ENCODE measurements around the gene TCEA3.

The TCEA3 gene

DNA sequence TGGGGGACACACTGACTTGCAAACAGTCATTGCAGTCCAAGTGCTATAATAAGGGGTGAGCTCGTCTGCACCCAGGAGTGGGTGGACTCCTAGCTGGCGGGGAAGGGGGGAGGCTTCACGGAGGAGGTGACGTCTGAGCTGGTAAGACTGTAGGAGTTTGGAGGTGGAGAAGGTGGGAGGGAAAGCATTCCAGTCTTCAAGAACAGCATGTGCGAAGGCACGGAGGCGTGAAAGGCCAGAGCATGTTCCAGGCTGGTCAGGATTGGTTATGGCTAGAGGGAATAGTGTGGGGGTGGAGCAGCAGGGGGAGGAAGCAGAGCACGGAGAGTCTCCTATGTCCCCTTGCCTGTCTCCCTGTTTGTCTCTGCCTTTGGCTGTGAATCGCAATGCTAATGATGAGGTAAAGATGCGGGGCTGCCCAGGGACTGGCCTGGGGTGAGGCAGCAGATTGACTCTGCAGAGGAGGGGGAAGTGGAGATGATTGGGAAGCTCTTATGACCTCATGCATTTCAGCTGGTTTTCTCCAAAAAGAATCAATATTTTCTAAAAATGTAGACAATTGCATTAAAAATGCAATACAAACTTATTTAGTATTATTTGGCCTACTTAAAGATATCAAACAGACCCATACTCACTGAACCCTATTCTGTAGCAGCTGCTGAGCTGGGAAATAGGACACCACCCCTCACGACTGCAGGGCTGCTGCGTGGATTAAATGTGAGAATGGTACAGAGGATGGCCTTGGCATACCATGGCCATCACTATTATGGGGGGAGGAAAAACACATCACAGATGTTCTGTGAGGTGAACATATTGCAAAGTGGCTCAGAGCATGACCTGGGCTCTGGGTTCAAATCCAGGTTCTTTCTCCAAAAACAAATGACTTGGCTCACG is 52.3 kb downstream of the TCEA3 start:
- no peak for TF ChIP-seq POLR2AphosphoS5 (IDR thresholded peaks at IDR 0.05; ENCODE audit: low read depth, low read length)

DNA sequence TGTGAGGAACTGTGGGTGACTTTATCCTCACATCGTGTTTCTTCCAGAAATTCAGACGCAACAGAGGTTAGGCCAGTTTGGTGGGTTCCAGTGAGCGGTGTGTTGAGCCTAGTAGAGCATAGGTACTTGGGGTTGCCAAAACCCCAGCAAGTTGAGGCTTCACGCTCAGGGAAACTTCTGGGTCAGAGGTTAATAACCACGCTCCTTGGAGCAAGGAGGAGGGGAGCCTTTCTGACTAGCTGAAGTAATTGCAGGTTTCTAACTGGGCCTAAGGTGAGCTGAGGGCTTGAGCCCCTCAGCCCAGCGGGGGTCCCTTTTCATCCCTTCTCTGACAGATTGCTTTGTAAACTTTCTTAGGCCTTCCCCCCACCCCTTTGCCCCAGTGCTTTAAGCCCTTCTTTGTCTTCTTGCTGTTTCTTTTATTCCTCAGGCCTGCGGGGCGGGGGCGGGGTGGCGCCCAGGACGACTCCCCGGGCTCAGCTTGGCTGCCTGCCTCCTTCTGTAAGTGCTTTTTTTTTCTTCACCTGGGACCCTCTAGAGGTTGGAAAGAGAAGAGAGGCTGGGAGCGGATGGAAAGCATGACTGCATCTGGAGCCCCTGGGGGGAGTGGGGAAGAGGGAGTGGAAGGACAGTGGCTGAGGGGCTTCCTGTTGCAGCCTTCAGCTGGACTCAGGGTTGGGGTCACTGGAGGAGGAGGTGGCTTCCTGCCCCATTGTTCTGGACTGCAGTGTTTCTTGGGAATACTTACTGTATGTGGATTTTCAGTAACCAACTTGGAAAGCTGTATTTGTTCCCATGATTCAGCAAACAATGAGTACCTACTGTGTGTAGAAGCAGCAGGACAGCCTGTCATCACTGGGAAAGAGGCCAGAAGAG is 53.6 kb downstream of the TCEA3 start:
- TF ChIP-seq SIN3A (IDR thresholded peaks at IDR 0.05; ENCODE audit: borderline replicate concordance, insufficient read depth, low read length): no peak
- TF ChIP-seq FOXP2 (optimal IDR thresholded peaks at IDR 0.05; ENCODE audit: borderline replicate concordance, extremely low read depth, extremely low read length, insufficient read depth): peak; percentile 64
- TF ChIP-seq, protein P1, sequence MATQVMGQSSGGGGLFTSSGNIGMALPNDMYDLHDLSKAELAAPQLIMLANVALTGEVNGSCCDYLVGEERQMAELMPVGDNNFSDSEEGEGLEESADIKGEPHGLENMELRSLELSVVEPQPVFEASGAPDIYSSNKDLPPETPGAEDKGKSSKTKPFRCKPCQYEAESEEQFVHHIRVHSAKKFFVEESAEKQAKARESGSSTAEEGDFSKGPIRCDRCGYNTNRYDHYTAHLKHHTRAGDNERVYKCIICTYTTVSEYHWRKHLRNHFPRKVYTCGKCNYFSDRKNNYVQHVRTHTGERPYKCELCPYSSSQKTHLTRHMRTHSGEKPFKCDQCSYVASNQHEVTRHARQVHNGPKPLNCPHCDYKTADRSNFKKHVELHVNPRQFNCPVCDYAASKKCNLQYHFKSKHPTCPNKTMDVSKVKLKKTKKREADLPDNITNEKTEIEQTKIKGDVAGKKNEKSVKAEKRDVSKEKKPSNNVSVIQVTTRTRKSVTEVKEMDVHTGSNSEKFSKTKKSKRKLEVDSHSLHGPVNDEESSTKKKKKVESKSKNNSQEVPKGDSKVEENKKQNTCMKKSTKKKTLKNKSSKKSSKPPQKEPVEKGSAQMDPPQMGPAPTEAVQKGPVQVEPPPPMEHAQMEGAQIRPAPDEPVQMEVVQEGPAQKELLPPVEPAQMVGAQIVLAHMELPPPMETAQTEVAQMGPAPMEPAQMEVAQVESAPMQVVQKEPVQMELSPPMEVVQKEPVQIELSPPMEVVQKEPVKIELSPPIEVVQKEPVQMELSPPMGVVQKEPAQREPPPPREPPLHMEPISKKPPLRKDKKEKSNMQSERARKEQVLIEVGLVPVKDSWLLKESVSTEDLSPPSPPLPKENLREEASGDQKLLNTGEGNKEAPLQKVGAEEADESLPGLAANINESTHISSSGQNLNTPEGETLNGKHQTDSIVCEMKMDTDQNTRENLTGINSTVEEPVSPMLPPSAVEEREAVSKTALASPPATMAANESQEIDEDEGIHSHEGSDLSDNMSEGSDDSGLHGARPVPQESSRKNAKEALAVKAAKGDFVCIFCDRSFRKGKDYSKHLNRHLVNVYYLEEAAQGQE (IDR thresholded peaks at IDR 0.05; ENCODE audit: insufficient read depth in 1 of 2, low read depth in 2 of 2, low read length in 2 of 2): no peak

DNA sequence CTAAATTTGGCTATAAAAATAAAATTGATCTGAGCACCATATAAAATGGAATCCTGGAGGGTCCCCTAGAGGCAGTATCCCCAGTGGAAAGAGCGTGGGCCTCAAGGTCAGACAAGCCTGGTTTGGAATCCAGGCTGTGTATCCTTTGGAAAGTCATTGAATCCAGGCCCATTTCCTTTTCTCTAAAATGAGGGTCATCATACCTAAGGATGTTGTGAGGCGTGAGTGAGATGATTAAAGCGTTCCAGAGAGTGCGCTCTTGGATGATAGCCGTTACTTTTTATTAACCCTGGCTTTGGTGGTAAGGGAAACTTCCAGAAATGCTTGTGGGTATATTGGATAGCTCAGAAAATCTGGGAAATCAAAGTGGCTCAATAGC is 54.2 kb downstream of the TCEA3 start:
- no peak for TF ChIP-seq FOXP2 (optimal IDR thresholded peaks at IDR 0.05; ENCODE audit: borderline replicate concordance, extremely low read depth, extremely low read length, insufficient read depth)
- TF ChIP-seq SIN3A (IDR thresholded peaks at IDR 0.05; ENCODE audit: borderline replicate concordance, insufficient read depth, low read length): no peak
- TF ChIP-seq, protein P1 (IDR thresholded peaks at IDR 0.05; ENCODE audit: insufficient read depth in 1 of 2, low read depth in 2 of 2, low read length in 2 of 2): no peak

DNA sequence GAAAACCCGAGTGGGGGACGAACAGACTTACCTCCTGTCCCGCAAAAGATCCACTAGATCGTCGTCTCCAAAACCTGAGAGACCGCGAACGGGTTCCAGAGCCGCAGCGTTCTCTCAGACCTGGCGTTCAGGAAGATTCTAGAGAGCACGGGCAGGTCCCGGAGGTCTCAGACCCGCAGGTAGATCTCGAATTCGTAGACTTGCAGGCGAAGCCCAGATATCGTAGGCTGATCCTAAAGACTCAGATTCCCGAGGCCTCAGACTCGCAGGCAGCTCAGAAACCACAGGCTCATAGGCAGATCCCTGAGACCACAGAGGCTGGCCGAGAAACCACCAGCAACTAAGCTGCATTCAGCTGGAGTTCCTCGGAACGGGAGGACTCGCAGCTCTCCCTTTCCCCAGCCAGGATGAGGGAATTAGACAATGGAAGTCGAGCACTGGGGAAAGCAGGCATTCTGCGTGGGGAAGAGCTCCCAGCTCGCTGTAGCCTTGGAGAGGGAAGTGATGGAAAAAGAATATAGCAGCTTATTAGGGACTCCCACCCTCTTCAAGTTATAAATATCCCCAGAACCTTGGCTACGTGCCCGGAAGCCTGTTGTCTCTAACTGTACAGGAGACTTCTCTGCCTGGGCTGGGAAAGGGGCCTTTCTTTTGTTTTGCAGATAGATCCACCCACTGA is 55.1 kb downstream of the TCEA3 start, which contains the start of gene ZNF436:
ZNF436 (minus strand) TSS at position 502 of the 679 bp plus-strand sequence. CDS start 1,831 bp downstream, outside the sequence.
- TF ChIP-seq FOXP2 (optimal IDR thresholded peaks at IDR 0.05; ENCODE audit: borderline replicate concordance, extremely low read depth, extremely low read length, insufficient read depth): no peak
- peak; percentile 93 for TF ChIP-seq POLR2AphosphoS5 (IDR thresholded peaks at IDR 0.05; ENCODE audit: low read depth, low read length)
- TF ChIP-seq, protein P1 (IDR thresholded peaks at IDR 0.05; ENCODE audit: insufficient read depth in 1 of 2, low read depth in 2 of 2, low read length in 2 of 2): 0 out of 4 replicates have a peak, but pooled peaks of 1 of the 2 experiments have one; percentile 12
- TF ChIP-seq TAF1 (IDR thresholded peaks at IDR 0.05; ENCODE audit: borderline replicate concordance, insufficient read depth, low read length): peak; percentile 79; the same call in 1 of the 2 replicates
- TF ChIP-seq SIN3A (IDR thresholded peaks at IDR 0.05; ENCODE audit: borderline replicate concordance, insufficient read depth, low read length): no peak

DNA sequence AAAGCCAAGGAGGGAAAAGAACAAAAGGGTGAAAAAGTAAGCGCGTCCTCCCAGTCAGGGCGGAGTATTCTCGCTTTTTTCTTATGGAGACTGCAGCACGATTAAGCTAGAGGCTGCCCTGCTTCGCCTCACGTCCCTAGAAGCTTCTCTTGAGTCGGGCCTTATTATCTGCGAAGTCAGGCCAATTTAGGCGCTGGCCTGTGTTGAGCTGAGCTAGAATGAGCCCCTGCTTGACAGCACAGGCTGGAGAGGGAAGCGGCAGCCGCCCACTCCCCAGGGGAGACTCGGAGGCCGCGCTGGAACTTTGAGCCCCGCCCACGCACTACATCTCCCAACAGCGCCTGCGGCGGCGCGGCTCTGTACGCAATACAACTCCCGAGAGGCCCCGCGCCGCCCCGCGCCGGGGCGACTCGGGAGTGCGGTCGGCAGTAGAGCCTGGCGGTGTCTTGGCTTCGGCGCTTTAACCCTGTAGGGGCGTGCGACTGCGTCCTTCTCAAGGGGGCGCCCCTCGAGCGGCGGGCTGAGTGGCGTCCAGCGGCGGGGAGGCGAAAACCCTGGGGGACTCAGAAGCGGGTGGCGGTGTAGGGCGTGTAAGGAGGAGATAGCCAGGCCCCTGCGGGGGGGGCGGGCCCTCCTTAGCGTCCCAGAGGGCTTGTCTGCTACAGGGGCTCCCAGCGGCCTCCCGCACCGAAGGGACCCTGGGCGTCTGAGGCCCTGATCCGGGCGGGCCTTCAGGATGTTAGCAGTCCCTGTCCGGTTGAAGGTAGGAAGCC is 55.8 kb downstream of the TCEA3 start:
- TF ChIP-seq FOXP2 (optimal IDR thresholded peaks at IDR 0.05; ENCODE audit: borderline replicate concordance, extremely low read depth, extremely low read length, insufficient read depth): peak; percentile 25
- TF ChIP-seq, protein P1 (IDR thresholded peaks at IDR 0.05; ENCODE audit: insufficient read depth in 1 of 2, low read depth in 2 of 2, low read length in 2 of 2): no peak
- peak; percentile 71; the same call in 1 of the 2 replicates for TF ChIP-seq TAF1 (IDR thresholded peaks at IDR 0.05; ENCODE audit: borderline replicate concordance, insufficient read depth, low read length)
- TF ChIP-seq POLR2AphosphoS5 (IDR thresholded peaks at IDR 0.05; ENCODE audit: low read depth, low read length): peak; percentile 96
- TF ChIP-seq SIN3A (IDR thresholded peaks at IDR 0.05; ENCODE audit: borderline replicate concordance, insufficient read depth, low read length): peak; percentile 84; the same call in 1 of the 2 replicates

All from PFSK-1 (cell line).